HG02884 (cell line): ENCODE measurements around the gene FXYD7.

ENCODE experiments used
- ATAC-seq: cut with Tn5 transposase; IDR thresholded peaks from one replicate; pipeline ENCODE4 v1.9.1; 2021; ENCODE audit warnings: mild to moderate bottlenecking, moderate library complexity; ENCODE audit not compliant: unreplicated experiment

The FXYD7 gene

GRCh38 chr19:35162471-35163326 lies 19.6 kb downstream of the FXYD7 start:
- no peak for ATAC-seq

GRCh38 chr19:35164418-35164817 lies 21.4 kb downstream of the FXYD7 start:
- no peak for ATAC-seq

DNA sequence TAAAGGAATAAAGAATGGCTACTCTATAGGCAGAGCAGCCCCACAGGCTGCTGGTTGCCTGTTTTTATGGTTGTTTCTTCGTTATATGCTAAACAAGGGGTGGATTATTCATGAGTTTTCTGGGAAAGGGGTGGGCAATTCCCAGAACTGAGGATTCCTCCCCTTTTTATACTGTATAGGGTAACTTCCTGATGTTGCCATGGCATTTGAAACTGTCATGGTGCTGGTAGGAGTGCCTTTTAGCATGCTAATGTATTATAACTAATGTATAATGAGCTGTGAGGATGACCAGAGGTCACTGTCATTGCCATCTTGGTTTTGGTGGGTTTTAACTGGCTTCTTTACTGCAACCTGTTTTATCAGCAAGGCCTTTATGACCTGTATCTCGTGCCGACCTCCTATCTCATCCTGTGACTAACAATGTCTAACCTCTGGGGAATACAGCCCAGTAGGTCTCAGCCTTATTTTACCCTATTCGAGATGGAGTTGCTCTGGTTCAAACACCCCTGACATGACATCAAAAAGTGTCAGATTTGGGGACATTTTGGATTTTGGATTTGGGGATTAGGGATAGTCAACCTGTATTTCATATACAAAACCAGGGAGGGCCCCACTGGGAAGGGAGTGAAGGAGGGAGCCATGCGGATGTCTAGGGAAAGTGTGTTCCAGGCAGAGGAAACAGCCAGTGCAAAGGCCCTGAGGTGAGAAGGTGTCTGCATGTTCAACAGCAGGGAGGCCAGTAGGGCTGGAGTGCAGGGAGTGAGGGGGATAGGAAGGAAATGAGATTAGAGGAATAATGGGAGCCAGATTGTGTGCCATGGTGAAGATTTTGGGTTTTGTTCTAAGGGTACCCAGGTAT lies 22.4 kb downstream of the FXYD7 start:
- no peak for ATAC-seq

GRCh38 chr19:35166100-35167063 lies 23.3 kb downstream of the FXYD7 start:
- ATAC-seq, result no peak

GRCh38 chr19:35167251-35168119 lies 24.4 kb downstream of the FXYD7 start:
- no peak for ATAC-seq

GRCh38 chr19:35168196-35168595 lies 25.1 kb downstream of the FXYD7 start:
- no peak for ATAC-seq

DNA sequence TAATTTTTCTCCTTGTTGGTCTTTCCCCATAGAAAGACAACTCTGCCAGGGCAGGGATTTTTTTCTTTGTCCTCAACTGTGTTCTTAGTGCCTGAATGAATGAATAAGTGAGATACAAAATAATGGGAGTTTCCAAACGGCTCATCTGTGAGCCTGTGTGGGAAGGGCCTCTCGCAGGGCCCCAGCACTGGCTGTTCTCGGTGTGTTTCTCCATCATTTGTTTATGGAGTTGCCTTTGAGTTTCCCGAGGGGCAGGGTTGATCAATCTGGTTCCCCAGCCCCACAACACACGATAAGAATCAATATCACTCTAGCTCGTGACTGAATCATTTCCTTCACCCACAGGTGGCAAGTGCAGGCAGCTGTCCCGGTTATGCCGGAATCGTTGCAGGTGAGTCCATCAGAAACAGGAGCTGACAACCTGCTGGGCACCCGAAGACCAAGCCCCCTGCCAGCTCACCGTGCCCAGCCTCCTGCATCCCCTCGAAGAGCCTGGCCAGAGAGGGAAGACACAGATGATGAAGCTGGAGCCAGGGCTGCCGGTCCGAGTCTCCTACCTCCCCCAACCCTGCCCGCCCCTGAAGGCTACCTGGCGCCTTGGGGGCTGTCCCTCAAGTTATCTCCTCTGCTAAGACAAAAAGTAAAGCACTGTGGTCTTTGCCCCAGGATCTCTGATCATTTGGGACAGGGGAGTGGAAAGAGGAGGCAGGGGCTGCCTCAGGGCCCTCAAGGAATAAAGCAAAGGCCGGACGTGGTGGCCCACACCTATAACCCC lies 26.4 kb downstream of the FXYD7 start:
- ATAC-seq, result no peak

GRCh38 chr19:35170359-35171061 lies 27.5 kb downstream of the FXYD7 start:
- no peak for ATAC-seq

GRCh38 chr19:35171730-35172129 lies 28.7 kb downstream of the FXYD7 start:
- no peak for ATAC-seq

DNA sequence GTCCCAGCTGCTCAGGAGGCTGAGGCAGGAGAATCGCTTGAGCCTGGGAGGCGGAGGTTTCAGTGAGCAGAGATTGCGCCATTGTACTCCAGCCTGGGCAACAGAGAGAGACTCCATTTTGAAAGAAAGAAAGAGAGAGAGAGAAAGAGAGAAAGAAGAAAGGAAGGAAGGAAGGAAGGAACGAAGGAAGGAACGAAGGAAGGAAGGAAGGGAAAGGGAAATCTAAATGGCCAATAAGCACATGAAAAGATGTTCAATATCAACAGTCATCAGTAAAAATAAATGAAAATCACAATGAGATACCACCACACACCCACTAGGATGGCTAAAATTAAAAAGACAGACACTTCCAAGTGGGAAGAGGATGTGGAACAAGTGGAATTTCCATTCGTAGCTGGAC lies 31.2 kb downstream of the FXYD7 start:
- no peak for ATAC-seq

- ATAC-seq, result no peak
These were observed 33.1 kb downstream of the FXYD7 start for GRCh38 chr19:35176181-35176570.

DNA sequence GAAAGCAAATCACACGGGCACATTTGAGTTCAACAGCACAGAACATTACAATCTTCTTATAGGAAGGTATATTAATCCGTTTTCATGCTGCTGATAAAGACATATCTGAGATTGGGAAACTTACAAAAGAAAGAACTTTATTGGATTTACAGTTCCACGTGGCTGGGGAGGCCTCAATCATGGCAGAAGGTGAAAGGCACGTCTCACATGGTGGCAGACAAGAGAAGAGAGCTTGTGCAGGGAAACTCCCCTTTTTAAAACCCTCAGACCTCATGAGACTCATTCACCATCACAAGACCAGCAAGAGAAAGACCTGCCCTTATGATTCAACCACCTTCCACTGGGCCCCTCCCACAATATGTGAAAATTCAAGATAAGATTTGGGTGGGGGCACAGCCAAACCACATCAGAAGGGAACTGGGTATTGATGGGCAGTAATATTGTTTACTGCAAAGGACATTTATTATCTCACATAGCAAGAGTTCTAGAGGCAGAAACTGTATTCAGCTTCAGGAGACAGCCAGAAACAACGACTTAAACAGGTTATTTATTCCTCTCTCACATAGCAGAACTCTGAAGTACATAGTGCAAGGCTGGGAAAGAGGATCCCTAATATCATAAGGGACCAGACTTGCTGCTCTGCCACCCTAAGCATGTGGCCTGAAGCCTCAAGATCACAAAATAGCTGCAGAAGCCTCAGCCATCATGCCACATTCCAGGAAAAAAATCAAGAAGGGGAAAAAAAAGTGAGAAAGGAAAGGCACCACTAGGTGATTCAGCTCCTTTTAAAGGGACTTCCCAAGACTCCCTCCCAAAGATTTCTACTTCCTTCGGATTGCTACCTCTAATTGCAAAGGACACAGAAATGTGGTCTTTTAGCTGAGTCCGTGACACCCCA lies 34.6 kb downstream of the FXYD7 start:
- no peak for ATAC-seq

- ATAC-seq, result no peak
These were observed 35.6 kb downstream of the FXYD7 start for GRCh38 chr19:35178701-35179100.

- ATAC-seq, result no peak
These were observed 36.8 kb downstream of the FXYD7 start for GRCh38 chr19:35179830-35180229.

- ATAC-seq, result no peak
These were observed 38.3 kb downstream of the FXYD7 start for GRCh38 chr19:35181387-35181786.

GRCh38 chr19:35184267-35184666 lies 41.2 kb downstream of the FXYD7 start:
- no peak for ATAC-seq

DNA sequence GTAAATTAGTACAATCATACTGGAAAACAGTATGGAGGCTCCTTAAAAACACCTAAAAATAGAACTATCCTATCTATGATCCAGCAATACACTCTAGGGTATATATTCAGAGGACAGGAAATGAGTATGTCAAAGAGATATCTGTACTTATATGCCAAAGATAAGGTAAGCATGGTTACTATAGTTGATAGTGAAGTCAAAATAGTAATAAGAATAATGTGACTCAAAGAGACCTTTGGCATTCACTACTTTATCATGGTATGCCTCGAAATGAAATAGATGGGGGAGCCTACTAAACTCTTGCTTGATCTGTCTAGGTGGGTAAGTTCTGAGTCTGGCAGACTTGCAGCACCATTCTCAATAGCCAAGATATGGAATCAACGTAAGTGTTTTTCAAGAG lies 41.8 kb downstream of the FXYD7 start:
- no peak for ATAC-seq
